Measurements from ENCODE around the gene LSM4.

Gene LSM4

DNA sequence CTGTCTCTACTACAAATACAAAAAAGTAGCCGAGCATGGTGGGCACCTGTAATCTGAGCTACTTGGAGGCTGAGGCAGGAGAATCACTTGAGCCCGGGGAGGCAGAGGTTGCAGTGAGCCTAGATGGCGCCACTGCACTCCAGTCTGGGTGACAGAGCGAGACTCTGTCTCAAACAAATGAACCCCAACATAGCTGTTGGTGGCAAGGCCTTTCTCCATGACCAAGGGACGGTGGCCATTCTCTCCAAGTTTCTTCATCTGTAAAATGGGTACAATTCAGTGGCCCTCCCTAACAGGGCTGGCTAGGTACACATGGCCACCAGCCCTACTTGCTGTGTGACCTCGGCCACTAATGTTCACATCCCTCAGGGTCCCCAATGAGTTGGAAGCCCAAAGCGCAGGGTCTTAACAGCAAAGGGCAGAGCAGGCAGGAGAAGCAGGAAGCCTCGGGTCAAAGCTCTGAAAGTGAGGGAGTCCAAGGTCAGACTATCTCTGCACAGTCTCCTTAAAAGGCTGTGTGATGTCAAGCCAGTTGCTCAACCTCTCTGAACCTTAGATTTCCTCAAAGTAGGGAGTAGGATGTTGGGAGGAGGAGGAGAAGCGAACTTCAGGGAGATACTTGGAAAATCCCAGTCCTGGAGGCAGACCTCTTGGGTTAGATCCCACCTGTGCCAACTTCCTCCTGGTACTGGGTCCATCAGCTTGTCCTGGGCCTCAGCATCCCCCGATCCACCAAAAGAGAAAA, 44.2 kb downstream of the LSM4 start:
- no peak for DNase-seq (ENCODE audit: low read depth)

DNA sequence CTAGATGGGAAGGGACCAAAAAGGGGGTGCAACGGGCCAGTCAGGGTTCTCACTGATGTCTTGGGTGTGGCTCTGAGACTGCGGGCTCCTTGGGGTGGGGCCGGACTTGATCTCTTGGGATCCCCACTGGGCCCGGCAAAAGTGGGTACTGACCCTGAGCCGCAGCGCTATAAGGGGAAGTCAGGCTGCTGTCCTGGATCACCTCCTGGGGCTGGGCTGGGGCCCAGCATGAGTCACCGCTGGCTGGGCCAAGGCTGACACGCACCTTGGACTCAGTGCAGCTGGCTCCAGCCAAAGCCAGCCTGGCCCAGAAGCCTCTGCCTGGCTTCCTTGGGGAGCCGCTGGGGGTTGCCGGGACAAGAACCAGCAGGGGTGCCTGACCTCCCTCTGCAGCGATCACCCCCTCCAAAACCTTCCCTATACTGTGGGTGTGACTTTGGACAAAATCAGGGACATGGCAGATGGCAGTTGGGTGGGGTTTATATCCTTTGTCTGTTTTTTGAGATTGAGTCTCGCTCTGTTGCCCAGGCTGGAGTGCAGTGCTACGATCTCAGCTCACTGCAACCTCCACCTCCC, 48.0 kb downstream of the LSM4 start:
- peak; percentile 92 for DNase-seq (ENCODE audit: low read depth)

DNA sequence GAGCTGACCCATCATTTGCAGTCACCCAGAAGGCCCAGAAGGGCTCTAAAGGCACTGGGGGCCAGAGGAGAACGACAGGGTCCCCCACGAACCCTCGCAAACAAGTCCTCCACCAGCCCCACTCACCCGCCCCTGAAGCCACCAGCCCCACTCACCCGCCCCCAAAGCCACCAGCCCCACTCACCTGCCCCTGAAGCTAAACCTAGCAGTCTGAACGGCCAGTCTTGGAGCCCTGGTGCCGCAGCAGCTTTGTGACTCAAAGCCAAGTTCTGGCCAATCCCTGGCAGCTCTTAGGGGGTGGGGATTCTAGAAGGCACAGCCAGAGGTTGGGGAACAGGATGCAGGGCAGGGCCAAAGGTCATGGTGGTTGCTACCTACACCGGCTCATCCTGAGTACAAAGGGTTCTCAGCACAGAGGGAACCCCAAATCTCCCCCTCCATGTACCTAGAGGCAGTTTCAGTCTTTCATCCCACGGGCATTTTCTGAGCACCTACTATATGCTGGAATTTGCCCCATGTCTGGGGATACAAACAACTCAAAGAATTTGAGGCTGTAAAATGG, 48.6 kb downstream of the LSM4 start, which contains the start of gene IQCN:
Gene IQCN, minus strand, starts transcription at position 234 of the 562 bp plus-strand sequence. CDS start 4,974 bp downstream, outside the sequence.
- DNase-seq (ENCODE audit: low read depth): peak; percentile 40

DNA sequence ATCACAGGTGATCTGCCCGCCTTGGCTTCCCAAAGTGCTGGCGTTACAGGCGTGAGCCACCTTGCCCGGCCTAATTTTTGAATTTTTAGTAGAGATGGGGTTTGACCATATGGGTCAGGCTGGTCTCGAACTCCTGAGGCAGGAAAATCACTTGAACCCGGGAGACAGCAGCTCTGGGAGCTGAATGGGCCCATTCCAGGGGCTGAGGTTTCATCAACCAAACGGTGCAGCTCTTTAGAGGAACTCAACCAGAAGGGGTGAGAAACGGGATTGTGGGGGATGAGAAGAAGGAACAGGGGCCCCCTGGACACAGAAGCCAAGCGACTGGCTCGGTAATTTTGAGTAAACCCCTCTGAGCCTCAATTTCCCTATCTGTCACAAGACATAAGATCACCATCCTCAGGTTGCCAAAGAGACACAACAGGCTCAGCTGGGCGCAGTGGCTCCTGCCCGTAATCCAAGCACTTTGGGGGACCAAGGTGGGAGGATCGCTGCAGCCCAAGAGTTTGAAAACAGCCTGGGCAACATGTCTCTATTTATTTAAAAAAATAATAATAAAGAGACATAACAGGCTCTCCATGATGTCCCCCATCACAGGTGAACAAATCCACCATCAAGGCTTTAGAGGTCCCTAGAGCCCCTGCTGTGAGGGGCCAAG, 49.2 kb downstream of the LSM4 start:
- DNase-seq (ENCODE audit: low read depth): no peak

DNA sequence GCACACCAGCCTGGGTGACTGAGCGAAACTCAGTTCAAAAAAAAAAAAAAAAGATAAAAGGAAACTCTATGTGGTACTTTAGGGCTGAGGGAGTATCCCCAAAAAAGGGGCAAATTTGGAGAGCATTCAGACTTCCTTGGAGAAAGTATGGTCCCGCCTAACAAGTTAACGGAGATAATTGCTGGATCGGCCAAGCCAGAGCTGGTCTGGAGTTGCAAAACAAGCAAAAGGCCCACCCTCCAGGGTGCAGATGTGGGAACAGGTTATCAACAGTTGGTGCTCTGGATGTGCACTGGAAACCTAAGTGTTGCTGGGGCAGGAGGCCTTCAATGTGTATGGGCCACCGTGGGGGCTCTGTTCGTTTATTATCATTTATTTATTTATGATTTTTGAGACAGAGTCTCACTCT, 51.4 kb downstream of the LSM4 start:
- no peak for DNase-seq (ENCODE audit: low read depth)

DNA sequence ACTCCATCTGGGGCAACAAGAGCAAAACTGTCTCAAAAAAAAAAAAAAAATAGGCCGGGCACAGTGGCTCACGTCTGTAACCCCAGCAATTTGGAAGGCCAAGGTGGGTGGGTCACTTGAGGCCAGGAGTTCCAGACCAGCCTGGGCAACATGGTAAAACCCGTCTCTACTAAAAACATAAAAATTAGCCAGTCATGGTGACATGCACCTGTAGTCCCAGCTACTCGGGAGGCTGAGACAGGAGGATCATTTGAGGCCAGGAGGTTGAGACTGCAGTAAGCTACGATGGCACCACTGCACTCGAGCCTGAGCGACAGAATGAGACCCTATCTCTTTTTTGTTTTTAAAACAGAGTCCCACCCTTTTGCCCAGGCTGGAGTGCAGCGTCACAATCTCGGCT, 52.5 kb downstream of the LSM4 start:
- no peak for DNase-seq (ENCODE audit: low read depth)

DNA sequence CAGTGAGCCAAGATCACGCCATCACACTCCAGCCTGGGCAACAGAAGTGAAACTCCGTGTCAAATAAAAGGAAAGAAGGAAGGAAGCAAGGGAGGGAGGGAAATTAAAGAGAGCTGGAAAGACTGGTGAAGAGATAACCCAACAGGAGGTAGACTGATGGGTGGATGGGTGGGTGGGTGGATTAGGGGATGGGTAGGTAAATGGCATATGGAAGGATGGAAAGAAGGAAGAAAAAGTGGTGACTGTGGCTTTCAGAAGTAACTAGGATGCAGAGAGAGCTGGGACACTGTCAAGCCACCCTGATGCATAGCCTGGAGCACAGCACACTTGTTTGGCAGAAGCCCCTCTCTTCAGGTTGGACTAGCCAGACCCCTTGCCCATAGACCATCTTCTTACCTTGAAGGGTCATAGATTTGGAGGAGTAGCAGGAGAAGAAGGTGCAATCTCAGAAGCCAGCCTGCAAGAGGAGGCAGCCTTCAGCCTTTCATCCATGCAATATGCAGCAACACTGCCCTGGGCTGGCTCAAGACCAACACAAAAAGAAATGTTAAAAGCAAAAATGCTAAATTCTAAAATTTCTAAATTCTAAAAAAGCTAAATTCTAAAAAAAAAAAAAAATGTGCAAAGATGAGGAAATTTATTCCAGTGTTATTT, 53.7 kb downstream of the LSM4 start:
- DNase-seq (ENCODE audit: low read depth): no peak

DNA sequence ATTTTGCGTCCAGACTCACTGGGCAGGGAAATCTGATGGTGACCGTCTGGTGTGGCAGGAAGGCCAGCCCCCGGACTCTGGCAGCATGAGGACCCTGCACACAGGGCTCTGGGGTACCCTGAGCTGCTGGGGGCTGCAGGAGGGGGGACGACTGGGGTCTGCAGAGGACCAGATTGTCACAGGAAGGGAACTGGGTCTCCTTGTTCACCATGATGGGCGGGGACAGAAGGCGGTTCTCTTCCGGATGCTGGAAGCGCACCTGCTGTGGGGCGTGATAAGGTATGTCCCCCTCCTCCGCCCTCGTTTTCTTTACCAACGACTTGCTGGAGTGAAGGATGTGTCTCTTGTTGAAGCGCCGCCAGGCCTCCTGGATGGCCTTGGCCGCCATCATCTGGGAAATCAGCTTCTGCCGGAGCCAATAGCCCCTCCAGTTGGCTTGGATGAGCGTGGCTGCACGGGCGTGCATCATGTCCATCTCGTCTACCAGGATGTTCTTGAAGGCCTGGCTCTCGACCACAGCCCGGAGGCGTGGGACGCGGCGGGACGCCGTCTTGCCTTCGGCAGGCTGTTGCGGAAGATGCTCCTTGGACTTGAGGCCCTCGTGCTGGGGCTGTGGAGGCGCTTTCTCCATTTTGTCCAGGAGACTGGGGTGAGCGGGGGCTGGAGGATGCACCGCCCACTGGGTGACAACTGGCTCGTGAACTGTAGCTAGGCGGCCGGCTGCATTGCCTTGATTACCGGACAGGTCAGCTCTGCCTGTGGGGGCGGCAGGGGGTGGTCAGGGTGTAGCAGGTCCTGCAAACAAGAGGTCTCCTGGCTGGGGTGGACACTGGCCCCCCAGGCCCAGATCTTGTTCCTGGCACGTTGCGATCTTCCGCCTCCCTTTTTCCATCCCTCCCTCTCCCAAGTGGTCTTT, 55.8 kb downstream of the LSM4 start:
- DNase-seq (ENCODE audit: low read depth): no peak

DNA sequence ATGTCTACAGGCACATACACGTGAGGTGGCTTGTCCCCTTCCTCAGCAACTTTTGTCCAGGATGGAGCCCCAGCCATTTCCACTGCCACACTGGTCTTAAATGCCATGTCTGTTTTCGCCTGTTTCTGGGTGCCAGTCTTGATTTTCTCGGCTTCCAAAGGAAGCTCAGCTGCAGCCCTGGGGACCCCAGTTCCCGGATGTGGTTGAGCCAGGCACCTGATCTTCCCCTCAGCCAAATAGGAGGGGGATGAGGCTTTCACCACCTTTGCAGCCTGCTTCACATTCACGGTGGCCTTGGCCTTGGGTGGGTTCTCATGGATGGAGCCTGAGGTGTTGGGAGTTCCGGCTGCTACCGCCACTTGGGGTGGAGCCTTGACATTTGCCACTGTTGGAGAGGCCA, 57.3 kb downstream of the LSM4 start:
- no peak for DNase-seq (ENCODE audit: low read depth)

DNA sequence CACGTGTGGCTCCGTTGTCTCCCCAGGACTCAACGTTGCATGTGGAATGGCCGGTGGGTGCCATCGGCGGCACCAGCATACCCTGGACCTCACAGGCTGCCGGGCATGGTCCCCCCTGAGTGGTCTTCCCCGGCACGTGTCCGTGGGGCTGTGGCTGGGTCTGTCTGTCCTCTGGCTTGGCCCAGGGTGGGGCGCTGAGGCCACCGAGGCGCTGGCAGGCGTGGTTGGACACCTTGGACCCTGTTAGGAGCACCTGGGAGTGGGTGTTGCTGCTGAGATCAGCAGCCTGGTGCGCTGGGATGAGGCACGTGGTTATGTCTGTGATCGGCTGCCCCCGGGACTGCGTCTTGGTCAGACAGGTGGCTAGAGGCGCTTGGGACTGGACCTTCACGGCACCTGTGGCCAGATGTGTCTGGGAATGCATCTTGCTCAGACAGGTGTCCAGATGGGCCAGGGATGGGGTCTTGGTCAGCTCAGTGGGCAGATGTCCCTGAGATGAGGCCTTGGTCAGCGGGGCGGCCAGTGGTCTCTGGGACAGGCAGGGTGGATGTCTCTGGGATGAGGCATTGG, 57.8 kb downstream of the LSM4 start:
- no peak for DNase-seq (ENCODE audit: low read depth)

DNA sequence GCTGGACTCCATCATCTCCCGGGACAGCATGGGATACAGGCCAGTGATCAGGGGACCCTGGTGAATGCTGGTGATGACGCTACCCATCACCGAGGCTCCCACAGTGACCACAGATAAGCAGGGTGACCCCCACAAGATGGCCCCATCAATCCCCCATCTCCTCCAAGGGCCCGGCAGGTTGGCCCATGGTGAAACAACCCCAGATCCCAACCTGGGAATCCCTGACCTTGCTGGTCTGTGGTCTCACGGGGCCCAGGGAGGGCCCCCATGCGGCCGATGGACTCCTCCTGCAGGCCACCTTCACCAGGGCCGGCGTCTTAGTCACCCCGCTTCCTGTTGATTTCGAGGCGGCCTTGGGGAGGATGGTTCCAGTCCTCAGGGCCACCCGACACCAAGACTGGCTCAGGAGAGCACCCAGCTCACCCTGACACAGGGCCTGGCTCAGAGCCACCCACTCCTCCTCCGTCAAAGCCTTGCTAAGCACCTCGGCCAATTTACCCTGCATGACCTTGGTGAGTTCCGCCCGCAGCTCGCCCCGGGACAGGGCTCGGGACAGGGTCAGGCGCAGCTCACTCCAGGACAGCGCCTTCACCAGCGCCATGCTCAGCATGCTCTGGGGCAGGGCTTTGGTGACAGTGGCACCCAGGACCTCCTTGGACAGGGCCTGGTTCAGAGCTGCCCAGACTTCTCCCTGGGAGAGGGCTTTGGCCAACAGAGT, 58.6 kb downstream of the LSM4 start:
- no peak for DNase-seq (ENCODE audit: low read depth)

DNA sequence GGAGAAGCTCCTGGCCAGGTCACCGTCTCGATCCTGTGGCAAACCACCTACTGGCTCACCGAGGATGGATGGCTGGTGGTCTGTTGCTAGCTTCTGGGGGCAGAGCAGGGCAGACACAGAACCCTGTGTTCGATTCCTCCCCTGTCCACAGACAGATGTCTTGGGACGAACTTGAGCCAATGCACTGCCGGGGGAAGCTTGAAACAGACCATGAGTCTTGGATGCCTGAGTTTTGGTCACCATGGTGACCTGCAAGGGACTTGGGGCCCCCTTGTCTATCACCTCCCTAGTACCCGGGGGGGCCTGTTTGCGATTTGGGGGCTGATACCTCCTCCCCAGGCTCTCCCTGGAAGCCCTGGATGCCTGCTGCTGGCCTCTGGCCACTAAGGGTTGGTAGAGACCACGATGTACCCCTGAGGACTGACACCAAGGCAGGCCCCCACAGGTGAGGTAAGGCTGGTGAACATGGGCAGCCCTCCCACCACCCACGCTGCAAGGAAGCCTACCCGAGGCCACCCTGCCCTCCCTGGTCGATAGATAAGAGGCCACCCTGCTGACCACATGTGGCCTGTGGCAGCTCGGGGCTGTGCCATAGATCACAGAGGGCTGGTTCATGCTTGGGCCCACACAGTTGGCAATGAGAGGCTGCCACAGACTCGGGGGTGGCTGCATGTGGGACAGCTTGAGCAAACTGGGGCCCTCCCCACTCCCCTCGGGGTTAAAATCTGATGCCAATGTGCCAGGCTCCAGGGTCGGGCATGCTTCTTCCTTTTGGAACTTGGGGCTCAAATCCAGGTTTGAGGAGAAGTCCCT, 59.3 kb downstream of the LSM4 start:
- no peak for DNase-seq (ENCODE audit: low read depth)

DNA sequence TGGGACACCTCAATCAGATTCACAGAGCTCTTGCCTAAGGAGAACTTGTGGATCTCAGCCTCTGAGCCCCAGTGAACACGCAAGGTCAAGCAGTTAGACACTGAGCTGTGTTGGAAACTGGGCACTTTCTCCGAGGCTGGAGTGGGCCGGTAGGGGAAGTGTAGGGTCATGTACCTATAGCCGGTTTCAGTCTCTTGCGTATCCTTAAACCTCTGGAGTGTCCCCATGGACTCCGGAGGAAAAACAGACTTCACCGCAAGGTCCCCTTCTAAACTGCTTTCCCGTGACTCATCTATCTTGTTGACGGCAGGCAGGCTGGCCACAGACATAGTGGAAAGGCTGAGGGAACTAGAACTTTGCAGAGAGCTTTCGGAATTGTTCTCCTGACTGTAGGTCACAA, 60.0 kb downstream of the LSM4 start:
- no peak for DNase-seq (ENCODE audit: low read depth)

DNA sequence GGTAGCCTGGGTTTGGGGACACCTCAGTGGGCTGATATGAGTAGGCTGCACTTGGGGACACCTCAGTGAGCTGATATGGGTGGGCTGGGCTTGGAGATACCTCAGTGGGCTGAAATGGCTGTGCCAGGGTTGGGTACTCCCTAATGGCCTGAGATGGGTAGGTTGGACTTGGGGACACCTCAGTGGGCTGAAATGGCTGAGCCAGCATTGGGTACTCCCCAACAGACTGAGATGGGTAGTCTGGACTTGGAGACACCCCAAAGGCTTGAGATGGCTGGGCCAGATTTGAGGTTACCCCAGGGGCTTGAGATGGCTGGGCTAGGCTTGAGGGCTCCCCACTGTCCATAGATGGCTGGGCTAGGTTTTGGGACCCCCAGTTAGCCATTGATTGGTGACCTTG, 60.7 kb downstream of the LSM4 start:
- DNase-seq (ENCODE audit: low read depth): no peak

DNA sequence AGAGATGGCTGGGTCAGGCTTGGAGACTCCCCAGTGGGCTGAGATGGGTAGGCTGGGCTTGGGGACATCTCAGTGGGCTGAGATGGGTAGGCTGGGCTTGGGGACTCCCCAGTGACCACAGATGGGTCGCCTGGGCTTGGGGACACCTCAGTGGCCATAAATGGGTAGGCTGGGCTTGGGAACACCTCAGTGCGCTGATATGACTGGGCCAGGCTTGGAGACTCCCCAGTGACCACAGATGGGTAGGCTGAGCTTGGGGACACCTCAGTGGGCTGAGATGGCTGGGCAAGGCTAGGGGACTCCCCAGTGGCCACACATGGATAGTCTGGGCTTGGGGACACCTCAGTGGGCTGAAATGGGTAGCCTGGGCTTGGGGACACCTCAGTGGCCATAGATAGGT, 61.4 kb downstream of the LSM4 start:
- DNase-seq (ENCODE audit: low read depth): no peak

DNA sequence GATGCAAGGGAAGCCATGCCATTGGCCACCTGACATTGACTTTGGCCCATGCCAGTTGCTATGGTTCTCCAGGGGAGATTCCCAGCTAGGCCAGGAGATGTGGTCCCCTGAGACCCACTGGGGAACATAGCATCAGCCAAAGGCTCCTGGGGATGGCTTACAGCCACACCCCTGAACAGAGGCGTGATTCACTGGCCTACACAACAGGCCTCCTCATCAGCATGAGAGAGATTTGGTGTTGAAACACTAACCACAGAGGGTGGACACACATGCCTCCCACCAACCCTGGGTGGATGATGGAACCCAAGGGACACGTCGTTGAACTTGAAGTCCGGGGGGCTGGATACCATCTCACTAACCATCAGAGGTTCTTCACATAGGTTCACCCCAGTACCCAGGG, 63.0 kb downstream of the LSM4 start:
- DNase-seq (ENCODE audit: low read depth): peak; percentile 30

DNA sequence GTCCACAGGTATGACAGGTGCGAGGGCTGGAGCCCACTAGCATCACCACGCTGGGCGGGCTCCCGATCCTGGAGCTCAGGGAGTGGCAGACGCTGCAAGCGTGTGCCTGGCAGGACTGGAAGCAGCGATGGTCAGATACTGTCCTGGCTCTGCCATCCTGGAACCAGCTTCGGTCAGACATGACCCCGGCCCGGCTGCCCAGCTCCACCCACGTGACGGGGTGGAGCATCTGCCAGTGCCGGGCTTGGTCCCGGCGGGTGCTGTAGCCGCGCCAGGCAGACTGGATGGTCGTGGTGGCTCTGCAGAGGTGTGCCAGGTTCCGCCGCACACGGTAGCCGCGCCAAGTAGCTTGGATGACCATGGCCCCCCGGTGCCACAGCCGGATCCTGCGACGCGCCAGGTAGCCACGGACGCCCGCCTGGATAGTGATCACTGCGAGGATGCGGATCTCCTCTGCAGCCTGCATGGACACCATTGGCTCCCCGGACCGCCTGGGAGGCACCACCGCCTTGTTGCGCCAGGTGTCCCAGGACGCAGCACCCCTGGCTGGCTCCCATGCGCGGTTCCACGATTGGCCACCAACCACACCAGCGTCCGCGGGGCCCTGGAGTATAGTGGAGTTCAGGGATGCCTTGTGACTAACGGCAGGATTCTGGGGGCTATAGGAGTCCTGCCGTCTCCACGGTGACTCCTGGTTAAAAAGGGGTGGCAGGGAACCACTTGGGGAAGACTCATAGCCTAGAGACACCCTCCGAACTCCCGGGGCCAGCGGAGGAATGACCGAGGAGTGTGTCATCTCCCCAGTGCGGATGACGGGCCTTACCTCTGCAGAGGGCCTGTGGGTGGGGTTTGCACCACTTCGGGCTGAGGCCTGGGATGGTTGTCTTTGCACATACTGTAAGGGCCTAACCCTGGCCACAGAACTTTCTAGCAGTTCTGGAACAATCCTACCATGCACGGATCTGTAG, 65.1 kb downstream of the LSM4 start:
- peak; percentile 71 for DNase-seq (ENCODE audit: low read depth)
